Thyroid gland (tissue), 4 donors: ENCODE measurements around the gene BTF3. TPM values are rescaled to one million over a fixed set of nuclear protein-coding genes. Genes with fewer than 3 reads are reported as not detected.

Experiments
- DNase-seq, 2 donors: peaks; one replicate each; pipeline ENCODE4 v3.0.0-alpha.2; 2019
- H3K27ac ChIP-seq, 3 donors: fragments of 200-600 bp; sonication (generic); 1 replicate in 2 of 3; 2 replicates in 1 of 3; pipeline ENCODE4 v1.5.1; 2016 to 2019; ENCODE audit warnings: mild to moderate bottlenecking in 1 of 3, moderate library complexity in 1 of 3
- H3K27me3 ChIP-seq: fragments of 200-600 bp; sonication (generic); one replicate; pipeline ENCODE4 v1.5.1; 2019
- H3K36me3 ChIP-seq, 2 donors: fragments of 200-600 bp; sonication (generic); one replicate each; pipeline ENCODE4 v1.5.1; 2016 to 2019
- H3K4me1 ChIP-seq, 2 donors: fragments of 200-600 bp; sonication (generic); one replicate each; pipeline ENCODE4 v1.5.1; 2017 to 2019
- H3K4me3 ChIP-seq, 3 donors: fragments of 200-600 bp; sonication (generic); replicated peaks in 1 of 3; 1 replicate in 2 of 3; 2 replicates in 1 of 3; pipeline ENCODE4 v1.5.1; 2016; ENCODE audit warnings: mild to moderate bottlenecking in 1 of 3
- H3K9me3 ChIP-seq: fragments of 200-600 bp; sonication (generic); one replicate; pipeline ENCODE4 v1.5.1; 2017
- POLR2A ChIP-seq, 2 donors: fragments of 450-650 bp; IDR thresholded peaks; one replicate each; pipeline ENCODE4 v1.6.1; 2017; ENCODE audit warnings: antibody characterized with exemption in 2 of 2, mild to moderate bottlenecking in 2 of 2, moderate library complexity in 1 of 2
- WGBS, 2 donors: methylation state at CpG; one replicate each; pipeline ENCODE4 v1.1.5; 2017; 5-methylcytosine and 5-hydroxymethylcytosine counted together
- intact Hi-C: fragments of 100-400 bp; cut with DNase I; formaldehyde crosslinking; loops from one replicate; pipeline ENCODE4 v1.15.1; 2023
- total RNA-seq, 4 donors: library from RNA; depleted of rRNA; stranded (reverse); fragments of >200 nt; gene quantifications; one replicate each; pipeline ENCODE4 v1.2.3, GENCODE V29; 2016
- TF ChIP-seq, protein P1 (sequence below), 6 experiments: fragments of 200-600 bp in 3 of 6; fragments of 450-650 bp in 3 of 6; sonication (generic) in 3 of 6; IDR thresholded peaks; one replicate each; pipeline ENCODE4 v1.5.1; 2016 to 2019; ENCODE audit warnings: antibody characterized with exemption in 6 of 6, mild to moderate bottlenecking in 2 of 6, inconsistent platforms in 1 of 6, moderate library complexity in 1 of 6

Gene BTF3
- total RNA-seq, 4 donors from 2014 or later, result 413 to 784 (median 546) TPM

DNA sequence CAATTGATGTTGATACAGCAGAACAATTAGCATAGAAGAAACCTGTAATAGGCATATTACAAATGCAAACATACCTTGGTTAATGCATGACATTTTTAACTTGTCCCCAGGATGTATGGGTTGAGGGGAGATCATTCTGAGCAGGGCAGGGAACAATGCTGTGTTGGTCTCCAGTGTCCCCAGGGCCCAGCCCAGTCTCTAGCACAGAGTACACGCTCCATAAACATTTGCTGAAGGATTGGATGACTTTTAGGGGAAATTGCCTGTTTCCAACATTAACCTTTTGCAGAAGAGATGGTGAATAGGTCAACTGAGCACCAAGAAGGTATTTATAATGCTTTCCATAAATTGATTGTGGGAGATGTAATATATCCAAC lies 47.1 kb downstream of the BTF3 start:
- peaks cover 10 to 18% of the 10 kb centered on the region in 2 donors for H3K4me1 ChIP-seq
- no peak for DNase-seq
- H3K36me3 ChIP-seq, result no peaks in the 10 kb centered on the region
- H3K4me3 ChIP-seq, result no peak overlapping the region
- intact Hi-C loops, result no loop called here
- H3K27me3 ChIP-seq, result no peaks in the 10 kb centered on the region
- H3K27ac ChIP-seq, result no peak overlapping the region
- WGBS, 2 donors, result 79 to 100% methylated on average over 1 of the region's 1 CpG
- H3K9me3 ChIP-seq, result no peaks in the 10 kb centered on the region
- TF ChIP-seq, protein P1, sequence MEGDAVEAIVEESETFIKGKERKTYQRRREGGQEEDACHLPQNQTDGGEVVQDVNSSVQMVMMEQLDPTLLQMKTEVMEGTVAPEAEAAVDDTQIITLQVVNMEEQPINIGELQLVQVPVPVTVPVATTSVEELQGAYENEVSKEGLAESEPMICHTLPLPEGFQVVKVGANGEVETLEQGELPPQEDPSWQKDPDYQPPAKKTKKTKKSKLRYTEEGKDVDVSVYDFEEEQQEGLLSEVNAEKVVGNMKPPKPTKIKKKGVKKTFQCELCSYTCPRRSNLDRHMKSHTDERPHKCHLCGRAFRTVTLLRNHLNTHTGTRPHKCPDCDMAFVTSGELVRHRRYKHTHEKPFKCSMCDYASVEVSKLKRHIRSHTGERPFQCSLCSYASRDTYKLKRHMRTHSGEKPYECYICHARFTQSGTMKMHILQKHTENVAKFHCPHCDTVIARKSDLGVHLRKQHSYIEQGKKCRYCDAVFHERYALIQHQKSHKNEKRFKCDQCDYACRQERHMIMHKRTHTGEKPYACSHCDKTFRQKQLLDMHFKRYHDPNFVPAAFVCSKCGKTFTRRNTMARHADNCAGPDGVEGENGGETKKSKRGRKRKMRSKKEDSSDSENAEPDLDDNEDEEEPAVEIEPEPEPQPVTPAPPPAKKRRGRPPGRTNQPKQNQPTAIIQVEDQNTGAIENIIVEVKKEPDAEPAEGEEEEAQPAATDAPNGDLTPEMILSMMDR (IDR thresholded peaks at IDR 0.05), result no peak
- no peak for TF ChIP-seq POLR2A (IDR thresholded peaks at IDR 0.05)

DNA sequence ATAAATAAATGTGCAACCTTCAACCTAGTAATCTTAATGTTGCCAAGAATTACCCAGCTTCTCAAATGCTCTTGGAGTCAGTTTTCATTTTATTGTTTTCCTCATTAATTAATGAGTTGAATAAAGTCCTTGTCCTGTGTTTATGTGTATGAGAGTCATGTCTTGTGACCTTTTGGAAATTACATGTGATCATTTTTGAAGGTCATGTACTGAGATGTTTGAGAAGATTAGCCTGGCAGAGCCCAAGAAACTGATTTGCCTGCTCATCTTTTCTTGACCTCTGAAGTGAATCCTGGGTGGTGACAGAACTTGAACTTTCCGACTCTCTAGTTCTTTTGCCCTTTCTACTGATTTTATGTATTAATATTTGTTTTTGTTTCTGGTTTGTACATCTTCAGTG lies 51.8 kb downstream of the BTF3 start:
- WGBS, 2 donors, result 73 to 85% methylated on average over 1 of the region's 1 CpG
- Histone ChIP-seq H3K4me1 (peaks cover 2 to 5% of the 10 kb centered on the region in 2 donors), H3K4me3 (no peak overlapping the region), H3K27ac (no peak overlapping the region), H3K27me3 (no peaks in the 10 kb centered on the region), H3K36me3 (peaks cover 20 to 26% of the 10 kb centered on the region in 2 donors), H3K9me3 (no peaks in the 10 kb centered on the region)
- DNase-seq, result no peak
- TF ChIP-seq, protein P1 (IDR thresholded peaks at IDR 0.05), result no peak
- TF ChIP-seq POLR2A (IDR thresholded peaks at IDR 0.05), result no peak
- intact Hi-C loops, result no loop called here

DNA sequence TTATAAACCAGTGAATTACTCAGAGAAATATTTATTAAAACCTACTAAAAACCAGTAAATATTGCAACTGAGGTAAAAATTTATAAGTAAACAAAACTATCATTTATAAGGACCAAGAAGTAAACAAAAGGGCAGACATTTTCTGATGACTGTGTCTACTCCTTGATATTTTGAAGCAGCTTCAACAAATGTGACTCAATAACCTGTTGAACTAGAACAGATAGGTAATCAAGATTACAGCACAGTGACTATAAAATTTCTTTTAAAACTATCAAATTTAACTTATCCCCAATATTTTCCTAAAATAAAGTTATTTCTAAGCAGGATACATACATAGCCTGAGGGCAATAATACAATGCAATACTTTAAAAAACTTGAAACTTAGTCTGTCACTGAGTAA lies 54.4 kb downstream of the BTF3 start:
- DNase-seq, result no peak
- Histone ChIP-seq H3K27ac (no peak overlapping the region), H3K36me3 (peaks cover 41 to 46% of the 10 kb centered on the region in 2 donors), H3K27me3 (no peaks in the 10 kb centered on the region), H3K4me1 (no peaks in the 10 kb centered on the region), H3K4me3 (no peak overlapping the region), H3K9me3 (no peaks in the 10 kb centered on the region)
- no peak for TF ChIP-seq POLR2A (IDR thresholded peaks at IDR 0.05)
- TF ChIP-seq, protein P1 (IDR thresholded peaks at IDR 0.05), result no peak
- intact Hi-C loops, result no loop called here

Other genes with a start within 250 kb of the BTF3 start
- 1 to 10 TPM in 2 of 4 donors, under 1 TPM in 1, not detected in 1; 0.38 to 1.6 (median 1.2) TPM for gene FOXD1, start 49.7 kb upstream of the BTF3 start, total RNA-seq
- 10 to 100 TPM; 43.1 to 82.1 (median 65.0) TPM for gene ANKRA2, start 67.2 kb downstream of the BTF3 start, total RNA-seq
- gene UTP15, start 67.3 kb downstream of the BTF3 start, total RNA-seq, result 10 to 100 TPM; 20.6 to 35.1 (median 30.7) TPM
- gene ARHGEF28, start 127.8 kb downstream of the BTF3 start, total RNA-seq, result 10 to 100 TPM; 43.6 to 58.8 (median 55.3) TPM